Activated CD4-positive, alpha-beta memory T cell treated with anti-CD3 and anti-CD28 coated beads, Interleukin-2, amount 10 ng/mL, durations not matched to agents 7 days and 5 days (primary cell): ENCODE data around the gene TRIM37. TPM values are rescaled to one million over a fixed set of nuclear protein-coding genes. Genes with fewer than 3 reads are reported as not detected.

Experiments
- CTCF ChIA-PET: fragments of 350-600 bp; sonication (Branson Sonifier 250); formaldehyde crosslinking; loops from one replicate; lab custom pipeline; 2021; ENCODE audit warnings: antibody characterized with exemption, inconsistent platforms; lab: Charles Lee
- POLR2A ChIA-PET: fragments of 350-600 bp; sonication (Branson Sonifier 250); formaldehyde crosslinking; loops from one replicate; lab custom pipeline; 2021; ENCODE audit warnings: antibody characterized with exemption; lab: Charles Lee
- DNase-seq: peaks from one replicate; pipeline ENCODE4 v3.0.0-alpha.2; 2020
- H3K27ac Mint-ChIP-seq: one replicate; pipeline ENCODE4 v1.8.0; 2021; ENCODE audit warnings: mild to moderate bottlenecking, mixed read lengths
- H3K27me3 Mint-ChIP-seq: one replicate; pipeline ENCODE4 v1.8.0; 2021; ENCODE audit warnings: mixed read lengths
- H3K36me3 Mint-ChIP-seq: one replicate; pipeline ENCODE4 v1.8.0; 2021; ENCODE audit warnings: low read depth, mixed read lengths
- H3K4me1 Mint-ChIP-seq: one replicate; pipeline ENCODE4 v1.8.0; 2021; ENCODE audit warnings: mixed read lengths
- H3K4me3 Mint-ChIP-seq: one replicate; pipeline ENCODE4 v1.8.0; 2021; ENCODE audit warnings: mild to moderate bottlenecking, mixed read lengths
- H3K9me3 Mint-ChIP-seq: one replicate; pipeline ENCODE4 v1.8.0; 2021; ENCODE audit warnings: mixed read lengths
- total RNA-seq, 2 experiments: library from RNA; stranded (reverse); gene quantifications; one replicate each; pipeline ENCODE4 v1.2.3, GENCODE V29; 2021

The TRIM37 gene, protein sequence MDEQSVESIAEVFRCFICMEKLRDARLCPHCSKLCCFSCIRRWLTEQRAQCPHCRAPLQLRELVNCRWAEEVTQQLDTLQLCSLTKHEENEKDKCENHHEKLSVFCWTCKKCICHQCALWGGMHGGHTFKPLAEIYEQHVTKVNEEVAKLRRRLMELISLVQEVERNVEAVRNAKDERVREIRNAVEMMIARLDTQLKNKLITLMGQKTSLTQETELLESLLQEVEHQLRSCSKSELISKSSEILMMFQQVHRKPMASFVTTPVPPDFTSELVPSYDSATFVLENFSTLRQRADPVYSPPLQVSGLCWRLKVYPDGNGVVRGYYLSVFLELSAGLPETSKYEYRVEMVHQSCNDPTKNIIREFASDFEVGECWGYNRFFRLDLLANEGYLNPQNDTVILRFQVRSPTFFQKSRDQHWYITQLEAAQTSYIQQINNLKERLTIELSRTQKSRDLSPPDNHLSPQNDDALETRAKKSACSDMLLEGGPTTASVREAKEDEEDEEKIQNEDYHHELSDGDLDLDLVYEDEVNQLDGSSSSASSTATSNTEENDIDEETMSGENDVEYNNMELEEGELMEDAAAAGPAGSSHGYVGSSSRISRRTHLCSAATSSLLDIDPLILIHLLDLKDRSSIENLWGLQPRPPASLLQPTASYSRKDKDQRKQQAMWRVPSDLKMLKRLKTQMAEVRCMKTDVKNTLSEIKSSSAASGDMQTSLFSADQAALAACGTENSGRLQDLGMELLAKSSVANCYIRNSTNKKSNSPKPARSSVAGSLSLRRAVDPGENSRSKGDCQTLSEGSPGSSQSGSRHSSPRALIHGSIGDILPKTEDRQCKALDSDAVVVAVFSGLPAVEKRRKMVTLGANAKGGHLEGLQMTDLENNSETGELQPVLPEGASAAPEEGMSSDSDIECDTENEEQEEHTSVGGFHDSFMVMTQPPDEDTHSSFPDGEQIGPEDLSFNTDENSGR
- total RNA-seq: 10 to 100 TPM; 23.7 to 24.5 TPM

DNA sequence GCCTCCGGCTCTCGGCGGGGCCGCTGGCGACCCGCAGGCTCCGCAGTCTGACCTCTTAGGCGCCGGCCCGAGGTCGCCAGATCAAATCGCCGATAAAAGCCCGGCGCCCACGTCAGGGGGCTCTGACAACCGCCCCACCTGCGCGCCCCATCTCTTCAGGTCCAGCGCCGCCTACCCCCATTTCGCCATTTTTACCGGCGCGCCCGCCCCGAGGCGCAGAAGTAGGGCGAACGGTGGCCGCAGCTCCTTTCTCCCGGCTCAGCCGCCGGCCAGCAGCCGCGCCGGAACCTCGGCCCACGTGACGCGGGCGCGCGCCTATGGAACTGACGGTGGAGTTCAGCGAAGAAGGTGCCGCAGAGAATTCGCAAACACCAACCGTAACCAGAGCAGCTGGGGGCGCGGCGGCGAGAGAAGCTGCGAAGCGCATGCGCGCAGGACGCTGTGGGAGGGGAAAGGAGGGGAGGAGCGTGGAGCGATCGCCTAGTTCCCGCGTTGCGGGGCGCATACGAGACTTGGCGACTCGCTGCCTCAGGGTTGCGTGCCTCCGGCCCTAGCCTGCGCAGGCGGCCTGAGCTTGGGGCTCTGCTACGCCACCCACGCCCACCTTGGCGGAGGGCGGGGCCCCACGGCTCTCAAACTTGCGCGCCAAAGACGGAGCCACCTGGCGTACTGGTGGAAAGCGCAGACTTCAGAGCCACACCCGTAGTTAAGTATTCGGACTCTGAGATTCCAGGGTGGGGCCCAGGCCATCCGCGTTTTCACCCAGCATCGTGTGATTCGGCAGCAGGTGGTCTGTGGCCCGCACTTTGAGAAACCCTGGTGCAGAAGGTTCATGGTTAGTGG lies at the start of gene TRIM37:
TSS of gene TRIM37 (minus strand) at position 418 of the 843 bp plus-strand sequence. CDS start 419 bp downstream, outside the sequence.
- H3K36me3 Mint-ChIP-seq: peaks cover 45% of the 10 kb centered on the region
- H3K4me3 Mint-ChIP-seq: peak within 1 kb of the TSS; percentile 98
- no peaks in the 10 kb centered on the region for H3K9me3 Mint-ChIP-seq
- peaks cover 61% of the 10 kb centered on the region for H3K4me1 Mint-ChIP-seq
- CTCF ChIA-PET: interaction anchor here (0.7 to 2.2 kb wide), 11 partner anchors 10 to 513 kb away, joined by 3 to 8 read pairs (median 3); partner anchors contain the start of genes CLTC, PRR11 and SKA2
- no peaks in the 10 kb centered on the region for H3K27me3 Mint-ChIP-seq
- peak within 1 kb of the TSS; percentile 91 for H3K27ac Mint-ChIP-seq
- POLR2A ChIA-PET: interaction anchor here (0.9 to 6.5 kb wide), 20 partner anchors 11 to 769 kb away, joined by 3 to 134 read pairs (median 4); partner anchors contain the start of genes CLTC, DHX40, PRR11 and RAD51C
- peak; percentile 99 for DNase-seq

DNA sequence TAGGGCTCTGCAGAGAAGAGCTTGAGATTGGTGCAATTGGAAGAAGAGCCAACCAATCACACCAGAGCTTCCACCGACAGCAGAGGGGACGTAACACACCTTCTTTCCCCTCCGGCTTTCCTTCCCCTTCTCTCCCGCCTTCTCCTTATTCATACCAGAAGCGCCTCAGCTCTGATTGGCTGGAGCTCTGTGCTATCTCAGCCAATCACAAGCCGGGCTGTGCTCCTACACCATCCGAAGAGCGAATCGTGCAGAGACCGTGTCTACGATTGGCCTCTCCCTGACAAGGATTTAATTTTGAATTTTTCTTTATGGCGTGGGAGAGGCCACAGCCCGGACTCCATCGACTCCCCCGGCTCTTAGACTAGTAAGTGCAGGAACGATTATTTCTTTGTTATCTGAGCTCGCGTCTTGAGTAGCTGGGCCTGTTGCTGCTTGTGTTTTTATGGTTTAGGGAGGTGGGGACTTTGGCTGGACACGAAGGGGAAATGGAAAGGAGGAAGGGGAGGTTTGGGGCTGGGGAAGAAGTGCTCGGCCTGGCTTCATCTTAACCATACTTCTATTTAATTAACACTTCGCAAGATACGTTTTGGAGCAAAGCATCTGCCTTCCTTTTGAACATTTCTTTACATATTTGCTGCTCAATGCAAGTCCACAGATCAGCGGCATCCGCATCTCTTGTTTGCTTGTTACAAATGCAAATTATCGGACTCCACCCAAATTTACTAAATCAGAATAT lies 48.9 kb upstream of the TRIM37 start, which contains the start of gene PRR11:
TSS of gene PRR11 (plus strand) at position 308 of the 739 bp plus-strand sequence. CDS start 14,007 bp downstream, outside the sequence.
- H3K36me3 Mint-ChIP-seq: peaks cover 46% of the 10 kb centered on the region
- ChIA-PET POLR2A (interaction anchor here (0.5 to 11.5 kb wide), 31 partner anchors 8 to 1148 kb away, joined by 3 to 134 read pairs (median 4); partner anchors contain the start of genes CLTC, GDPD1, PTRH2 and RAD51C), CTCF (interaction anchor here (1.0 to 1.5 kb wide), 5 partner anchors 8 to 65 kb away, joined by 4 to 8 read pairs (median 7); partner anchors contain the start of genes GDPD1, SMG8 and TRIM37)
- H3K27me3 Mint-ChIP-seq: no peaks in the 10 kb centered on the region
- H3K27ac Mint-ChIP-seq: no peak within 1 kb of the TSS
- no peak within 1 kb of the TSS for H3K4me3 Mint-ChIP-seq
- DNase-seq: peak; percentile 96
- no peaks in the 10 kb centered on the region for H3K9me3 Mint-ChIP-seq
- peaks cover 63% of the 10 kb centered on the region for H3K4me1 Mint-ChIP-seq

DNA sequence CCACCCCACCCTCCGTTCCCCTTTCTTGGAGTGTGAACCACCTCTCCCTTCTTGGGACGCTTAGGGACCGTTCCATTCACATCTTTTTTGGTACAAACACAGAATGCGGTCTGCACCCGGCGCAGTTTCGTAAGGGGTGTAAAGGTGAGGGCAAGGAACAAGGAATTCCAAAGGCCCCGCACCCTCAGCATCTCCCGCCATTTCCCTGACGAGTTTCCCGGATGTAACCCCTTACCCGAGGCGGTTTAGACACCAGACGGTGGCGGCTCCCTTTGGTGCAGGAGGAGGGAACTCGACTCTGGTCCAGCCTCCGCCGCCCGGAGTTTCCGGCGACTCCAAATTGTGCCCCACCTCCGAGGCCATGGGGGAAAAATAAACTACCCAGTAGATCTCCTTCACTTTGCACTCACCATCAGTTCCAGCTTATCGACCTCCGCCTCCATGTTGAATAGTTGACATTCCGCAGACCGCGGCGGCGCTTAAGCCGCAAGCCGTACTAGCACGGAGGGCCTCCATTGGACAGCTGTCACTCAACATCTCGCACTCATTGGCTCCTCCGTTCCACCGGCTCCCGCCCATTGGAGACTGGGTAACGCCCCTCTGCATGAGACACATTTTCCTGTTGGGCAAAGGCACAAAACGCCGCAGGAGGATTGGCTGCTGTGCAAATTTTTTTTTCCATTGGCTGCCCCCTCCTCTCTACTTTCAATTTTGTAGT lies 48.2 kb upstream of the TRIM37 start, which contains the start of gene SKA2:
TSS of gene SKA2 (minus strand) at position 466 of the 718 bp plus-strand sequence. CDS start at position 443, 23 bp downstream.
- Mint-ChIP-seq H3K27ac (no peak within 1 kb of the TSS), H3K9me3 (no peaks in the 10 kb centered on the region), H3K4me3 (no peak within 1 kb of the TSS), H3K4me1 (peaks cover 62% of the 10 kb centered on the region), H3K36me3 (peaks cover 42% of the 10 kb centered on the region), H3K27me3 (no peaks in the 10 kb centered on the region)
- DNase-seq: peak; percentile 98
- ChIA-PET POLR2A (interaction anchor here (0.5 to 11.5 kb wide), 31 partner anchors 8 to 1148 kb away, joined by 3 to 134 read pairs (median 4); partner anchors contain the start of genes CLTC, GDPD1, PTRH2 and RAD51C), CTCF (interaction anchor here (1.0 to 1.4 kb wide), 4 partner anchors 9 to 55 kb away, joined by 5 to 8 read pairs (median 7); partner anchors contain the start of genes SMG8 and TRIM37)

DNA sequence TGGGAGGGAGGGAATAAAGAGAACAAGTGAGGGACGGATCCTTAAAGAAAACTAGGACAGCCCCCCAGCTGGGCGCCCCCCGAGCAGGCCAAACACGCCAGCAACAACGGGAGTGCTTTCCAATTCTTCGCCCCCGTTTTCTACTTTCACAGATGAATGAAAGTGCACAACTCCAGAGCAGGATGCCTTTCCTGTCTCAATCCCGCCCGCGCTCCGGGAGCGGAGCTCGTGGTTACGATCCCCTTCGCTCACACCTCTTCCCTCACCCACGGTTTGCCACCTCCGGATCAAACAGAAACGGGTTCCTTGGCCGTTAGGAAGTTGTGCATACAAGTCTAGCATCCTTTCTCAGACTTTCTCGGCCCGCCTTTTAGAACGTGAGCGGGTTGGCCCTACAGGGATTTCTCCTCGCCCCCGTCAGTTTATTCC lies 47.6 kb upstream of the TRIM37 start:
- H3K4me1 Mint-ChIP-seq: peaks cover 62% of the 10 kb centered on the region
- POLR2A ChIA-PET: interaction anchor here (1.0 to 11.5 kb wide), 17 partner anchors 10 to 1147 kb away, joined by 3 to 134 read pairs (median 5); partner anchors contain the start of genes GDPD1, PTRH2, RAD51C and SMG8
- H3K27ac Mint-ChIP-seq: no peak overlapping the region
- peaks cover 40% of the 10 kb centered on the region for H3K36me3 Mint-ChIP-seq
- no peak overlapping the region for H3K4me3 Mint-ChIP-seq
- peak; percentile 55 for DNase-seq
- no peaks in the 10 kb centered on the region for H3K27me3 Mint-ChIP-seq
- CTCF ChIA-PET: interaction anchor here (0.7 to 1.0 kb wide), 2 partner anchors 48 to 1295 kb away, joined by 3 to 7 read pairs; partner anchors contain the start of gene TRIM37
- no peaks in the 10 kb centered on the region for H3K9me3 Mint-ChIP-seq

DNA sequence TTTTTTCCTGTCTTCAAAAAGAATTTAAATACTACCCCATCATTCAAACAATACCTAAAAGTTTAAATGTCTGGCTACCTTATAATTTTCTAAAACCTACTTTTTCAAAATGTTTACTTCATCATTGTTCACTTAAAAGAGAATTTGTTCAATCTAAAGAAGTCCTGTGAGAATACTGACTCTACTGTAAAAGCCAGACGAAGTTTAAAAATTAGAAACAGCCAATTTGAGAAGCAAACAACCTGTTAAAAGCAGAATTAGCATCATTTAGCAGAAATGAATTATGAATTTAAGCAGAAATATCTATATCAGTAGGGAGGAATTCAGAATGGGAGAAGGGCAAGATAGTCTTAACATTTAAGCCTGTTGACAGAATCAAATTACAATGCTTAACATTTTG lies 46.2 kb upstream of the TRIM37 start:
- no peaks in the 10 kb centered on the region for H3K9me3 Mint-ChIP-seq
- DNase-seq: no peak
- no peak overlapping the region for H3K4me3 Mint-ChIP-seq
- H3K27me3 Mint-ChIP-seq: no peaks in the 10 kb centered on the region
- H3K27ac Mint-ChIP-seq: no peak overlapping the region
- peaks cover 32% of the 10 kb centered on the region for H3K36me3 Mint-ChIP-seq
- CTCF ChIA-PET: no interaction called here
- POLR2A ChIA-PET: interaction anchor here (1.1 to 11.5 kb wide), 2 partner anchors 46 to 466 kb away, joined by 4 to 134 read pairs; partner anchors contain the start of genes CLTC and TRIM37
- peaks cover 53% of the 10 kb centered on the region for H3K4me1 Mint-ChIP-seq

DNA sequence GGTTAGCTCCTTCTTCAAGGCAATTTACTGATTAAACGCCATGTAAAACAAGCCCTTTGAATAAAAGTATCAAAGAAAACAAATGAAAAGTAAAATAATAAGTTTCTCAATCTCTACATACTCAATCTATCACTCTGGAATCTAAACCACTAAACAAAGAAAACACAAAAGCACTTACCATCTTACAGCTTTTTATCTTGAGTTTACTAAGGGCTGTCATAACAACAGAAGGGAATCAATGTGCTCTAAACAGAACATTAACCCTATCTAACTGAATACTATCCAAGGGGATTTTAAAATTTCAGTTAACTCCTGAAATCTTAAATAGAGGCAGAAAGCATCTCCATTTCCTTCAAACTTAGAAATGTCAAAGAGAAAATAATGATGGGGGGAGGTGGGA lies 44.9 kb upstream of the TRIM37 start:
- H3K9me3 Mint-ChIP-seq: no peaks in the 10 kb centered on the region
- no peak for DNase-seq
- POLR2A ChIA-PET: interaction anchor here (0.8 to 11.5 kb wide), 4 partner anchors 37 to 56 kb away, joined by 3 to 134 read pairs (median 4); partner anchors contain the start of gene TRIM37
- peak overlapping the region; percentile 10 for H3K27ac Mint-ChIP-seq
- peaks cover 35% of the 10 kb centered on the region for H3K36me3 Mint-ChIP-seq
- H3K27me3 Mint-ChIP-seq: no peaks in the 10 kb centered on the region
- H3K4me1 Mint-ChIP-seq: peaks cover 47% of the 10 kb centered on the region
- H3K4me3 Mint-ChIP-seq: peak overlapping the region; percentile 38
- CTCF ChIA-PET: interaction anchor here (0.6 to 1.6 kb wide), 3 partner anchors 12 to 45 kb away, joined by 3 to 6 read pairs (median 3); partner anchors contain the start of gene TRIM37

DNA sequence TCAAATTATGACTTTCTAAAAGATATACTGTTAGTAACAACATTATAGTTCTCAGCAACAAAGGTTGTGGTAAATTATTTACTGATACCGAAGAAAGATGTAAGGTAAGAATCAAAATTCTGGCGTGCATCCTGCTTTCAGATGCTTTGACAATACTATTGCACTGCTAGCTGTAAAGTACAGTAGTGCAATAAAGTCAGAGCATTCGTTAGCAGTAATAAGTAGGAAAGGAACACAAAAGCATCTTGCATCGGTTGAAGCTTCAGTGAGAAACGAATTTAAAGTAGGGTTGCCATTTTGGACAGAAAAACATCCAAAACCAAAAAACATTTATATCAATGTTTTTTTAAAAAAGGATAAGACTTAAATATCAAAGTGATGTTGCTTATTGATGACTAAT lies 44.3 kb upstream of the TRIM37 start:
- CTCF ChIA-PET: interaction anchor here (0.6 to 1.6 kb wide), 4 partner anchors 12 to 69 kb away, joined by 3 to 6 read pairs (median 3); partner anchors contain the start of gene TRIM37

DNA sequence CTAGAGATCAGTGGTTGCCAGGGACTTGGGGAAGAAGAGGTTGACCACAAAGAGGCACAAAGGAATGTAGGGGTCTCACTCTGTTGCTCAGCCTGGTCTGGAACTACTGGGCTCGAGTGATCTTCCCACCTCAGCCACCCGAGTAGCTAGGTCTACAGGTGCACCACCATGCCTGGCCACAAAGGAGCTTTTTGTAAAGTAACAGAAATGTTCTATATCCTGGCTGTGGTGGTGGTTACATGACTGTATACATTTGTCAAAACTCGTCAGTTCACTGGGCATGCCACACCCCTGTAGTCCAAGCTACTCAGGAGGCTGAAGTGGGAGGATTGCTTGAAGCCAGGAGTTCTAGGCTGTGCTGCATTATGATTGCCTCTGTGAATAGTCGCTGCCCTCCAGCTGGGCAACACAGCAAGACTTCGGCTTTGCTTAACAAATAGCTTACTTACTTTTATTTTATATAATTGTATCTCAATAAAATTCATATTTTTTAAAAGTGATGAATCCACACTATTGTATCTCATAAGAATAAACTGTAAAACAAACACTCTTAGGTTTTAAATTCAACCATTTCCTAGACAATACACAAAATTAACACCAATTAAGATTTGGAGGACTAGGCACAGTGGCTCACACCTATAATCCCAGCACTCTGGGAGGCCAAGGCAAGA lies 43.3 kb upstream of the TRIM37 start:
- POLR2A ChIA-PET: interaction anchor here (11.5 kb wide), 1 partner anchor 43 kb away, joined by 134 read pairs; the partner anchor contains the start of gene TRIM37
- H3K4me3 Mint-ChIP-seq: no peak overlapping the region
- peaks cover 51% of the 10 kb centered on the region for H3K4me1 Mint-ChIP-seq
- H3K36me3 Mint-ChIP-seq: peaks cover 44% of the 10 kb centered on the region
- CTCF ChIA-PET: interaction anchor here (0.6 kb wide), 2 partner anchors 19 to 562 kb away, joined by 4 read pairs; no protein-coding TSS in a partner anchor
- peak overlapping the region; percentile 31 for H3K27ac Mint-ChIP-seq
- no peaks in the 10 kb centered on the region for H3K9me3 Mint-ChIP-seq
- no peaks in the 10 kb centered on the region for H3K27me3 Mint-ChIP-seq
- DNase-seq: peak; percentile 31

More for the DNA sequence above, 44.3 kb upstream of the TRIM37 start:
- POLR2A ChIA-PET: interaction anchor here (1.0 to 11.5 kb wide), 3 partner anchors 37 to 56 kb away, joined by 4 to 134 read pairs (median 4); partner anchors contain the start of gene TRIM37
- Mint-ChIP-seq H3K27me3 (no peaks in the 10 kb centered on the region), H3K9me3 (no peaks in the 10 kb centered on the region), H3K4me1 (peaks cover 47% of the 10 kb centered on the region), H3K27ac (no peak overlapping the region), H3K4me3 (no peak overlapping the region), H3K36me3 (peaks cover 36% of the 10 kb centered on the region)
- no peak for DNase-seq

DNA sequence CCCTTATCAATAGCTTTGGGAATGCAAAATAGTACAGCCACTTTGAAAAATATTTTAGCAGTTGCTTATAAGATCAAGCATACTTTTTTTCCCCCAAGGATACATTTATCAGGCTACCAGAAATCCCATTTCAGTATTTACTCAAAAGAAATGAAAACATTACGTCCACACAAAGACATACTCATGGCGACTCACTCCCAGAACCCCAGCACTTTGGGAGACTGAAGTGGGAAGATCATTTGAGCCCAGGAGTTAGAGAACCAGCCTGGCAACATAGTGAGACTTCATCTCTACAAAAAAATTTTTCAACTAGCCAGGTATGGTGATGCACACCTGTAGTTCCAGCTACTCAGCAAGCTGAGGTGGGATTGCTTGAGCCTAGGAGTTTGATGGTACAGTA lies 42.4 kb upstream of the TRIM37 start:
- no peak for DNase-seq
- Mint-ChIP-seq H3K27me3 (no peaks in the 10 kb centered on the region), H3K4me3 (no peak overlapping the region), H3K4me1 (peaks cover 49% of the 10 kb centered on the region), H3K36me3 (peaks cover 45% of the 10 kb centered on the region), H3K9me3 (no peaks in the 10 kb centered on the region), H3K27ac (no peak overlapping the region)
- CTCF ChIA-PET: no interaction called here
- POLR2A ChIA-PET: interaction anchor here (11.5 kb wide), 1 partner anchor 42 kb away, joined by 134 read pairs; the partner anchor contains the start of gene TRIM37
